Measurements from ENCODE around the gene GALNT14. TPM values are rescaled to one million over a fixed set of nuclear protein-coding genes. Genes with fewer than 3 reads are reported as not detected.

The GALNT14 gene
- total and polyA plus RNA-seq, 5 donors from 2014 or later: not detected

DNA sequence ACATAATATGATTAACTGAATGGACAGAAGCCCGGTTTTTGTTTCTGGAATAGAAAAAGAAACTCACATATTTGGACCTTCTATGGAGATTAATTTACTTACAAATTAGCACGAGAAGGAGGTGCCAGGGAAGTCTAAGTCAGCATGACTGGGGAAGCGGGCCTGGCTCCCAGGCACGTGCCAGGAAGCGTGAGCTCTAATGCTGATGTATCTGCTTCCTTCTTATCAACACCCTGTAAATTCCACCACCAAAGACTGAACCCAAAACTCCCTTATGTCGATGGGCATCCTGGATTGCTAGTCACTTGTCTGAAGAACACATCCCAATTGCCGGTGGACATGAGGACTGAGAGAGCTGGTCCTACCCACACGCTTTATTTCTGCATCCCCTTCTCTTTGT lies 134.5 kb downstream of the GALNT14 start:
- Mint-ChIP-seq H3K27ac (no peak overlapping the region), H3K4me3 (no peak overlapping the region)
- no peak for DNase-seq

GRCh38 chr2:31002537-31003150 lies 135.6 kb downstream of the GALNT14 start:
- Mint-ChIP-seq H3K4me3 (no peak overlapping the region), H3K36me3 (no peaks in the 10 kb centered on the region), H3K9me3 (peaks cover 0 to 2% (median 0%) of the 10 kb centered on the region in 7 donors), H3K27me3 (peaks cover 6% of the 10 kb centered on the region), H3K27ac (no peak overlapping the region), H3K4me1 (no peaks in the 10 kb centered on the region)
- ATAC-seq (ENCODE audit: low read depth in 2 of 2) (no peak), DNase-seq (no peak)
- Histone ChIP-seq H3K4me3 (ENCODE audit: low read depth, low read length) (no peak overlapping the region), H3K9me3 (ENCODE audit: control insufficient read depth in 2 of 2, low read length in 2 of 2) (no peaks in the 10 kb centered on the region), H3K36me3 (ENCODE audit: control insufficient read depth, insufficient read depth, low read length) (no peaks in the 10 kb centered on the region), H3K27ac (ENCODE audit: insufficient read depth, low read length, poor library complexity, severe bottlenecking) (no peak overlapping the region), H3K27me3 (ENCODE audit: control insufficient read depth, insufficient read depth, low read length) (no peaks in the 10 kb centered on the region), H3K4me1 (ENCODE audit: control insufficient read depth, insufficient read depth, low read length, poor library complexity, severe bottlenecking) (no peaks in the 10 kb centered on the region)

More for the DNA sequence above, 134.5 kb downstream of the GALNT14 start:
- Mint-ChIP-seq H3K4me1 (no peaks in the 10 kb centered on the region), H3K36me3 (no peaks in the 10 kb centered on the region), H3K27me3 (peaks cover 8% of the 10 kb centered on the region), H3K9me3 (peaks cover 0 to 2% (median 0%) of the 10 kb centered on the region in 7 donors)
- no peaks in the 10 kb centered on the region for H3K27me3 ChIP-seq (ENCODE audit: control insufficient read depth, insufficient read depth, low read length)
- no peak overlapping the region for H3K4me3 ChIP-seq (ENCODE audit: low read depth, low read length)
- H3K27ac ChIP-seq (ENCODE audit: insufficient read depth, low read length, poor library complexity, severe bottlenecking): no peak overlapping the region
- no peaks in the 10 kb centered on the region for H3K4me1 ChIP-seq (ENCODE audit: control insufficient read depth, insufficient read depth, low read length, poor library complexity, severe bottlenecking)
- H3K9me3 ChIP-seq (ENCODE audit: control insufficient read depth in 2 of 2, low read length in 2 of 2): no peaks in the 10 kb centered on the region
- no peaks in the 10 kb centered on the region for H3K36me3 ChIP-seq (ENCODE audit: control insufficient read depth, insufficient read depth, low read length)
- no peak for ATAC-seq (ENCODE audit: low read depth in 2 of 2)

DNA sequence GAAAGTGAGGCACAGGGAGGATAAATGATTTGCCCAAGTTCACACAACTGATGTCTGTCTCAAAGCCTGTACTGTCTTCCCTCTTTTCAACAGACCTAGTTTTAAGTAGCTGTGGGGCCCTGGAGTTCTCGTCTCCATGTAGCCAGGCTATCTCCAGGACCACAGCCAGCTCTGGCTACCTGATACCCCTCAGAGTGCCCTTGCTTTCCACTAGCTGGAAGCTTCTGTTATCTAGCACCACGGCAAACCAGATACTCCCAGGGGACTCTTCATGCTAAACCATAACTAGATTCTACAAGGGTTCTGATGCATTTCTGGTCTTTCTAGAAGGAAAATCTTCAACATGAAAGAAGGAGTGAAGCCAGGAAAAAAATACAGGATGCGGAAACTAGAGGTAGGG lies 137.3 kb downstream of the GALNT14 start:
- H3K4me1 Mint-ChIP-seq: no peaks in the 10 kb centered on the region
- no peak for ATAC-seq (ENCODE audit: low read depth in 2 of 2)
- H3K27ac ChIP-seq (ENCODE audit: insufficient read depth, low read length, poor library complexity, severe bottlenecking): no peak overlapping the region

GRCh38 chr2:30998672-30999071 lies 139.6 kb downstream of the GALNT14 start:
- H3K27me3 Mint-ChIP-seq: peaks cover 6% of the 10 kb centered on the region
- no peak overlapping the region for H3K27ac Mint-ChIP-seq
- H3K4me1 Mint-ChIP-seq: no peaks in the 10 kb centered on the region
- no peaks in the 10 kb centered on the region for H3K9me3 ChIP-seq (ENCODE audit: control insufficient read depth in 2 of 2, low read length in 2 of 2)
- H3K27me3 ChIP-seq (ENCODE audit: control insufficient read depth, insufficient read depth, low read length): no peaks in the 10 kb centered on the region
- no peak overlapping the region for H3K4me3 ChIP-seq (ENCODE audit: low read depth, low read length)
- H3K36me3 ChIP-seq (ENCODE audit: control insufficient read depth, insufficient read depth, low read length): no peaks in the 10 kb centered on the region
- H3K27ac ChIP-seq (ENCODE audit: insufficient read depth, low read length, poor library complexity, severe bottlenecking): no peak overlapping the region
- ATAC-seq (ENCODE audit: low read depth in 2 of 2) (no peak), DNase-seq (no peak)
- H3K4me3 Mint-ChIP-seq: no peak overlapping the region
- no peaks in the 10 kb centered on the region for H3K36me3 Mint-ChIP-seq
- no peaks in the 10 kb centered on the region for H3K9me3 Mint-ChIP-seq
- no peaks in the 10 kb centered on the region for H3K4me1 ChIP-seq (ENCODE audit: control insufficient read depth, insufficient read depth, low read length, poor library complexity, severe bottlenecking)

More for the DNA sequence above, 137.3 kb downstream of the GALNT14 start:
- Histone ChIP-seq H3K36me3 (ENCODE audit: control insufficient read depth, insufficient read depth, low read length) (no peaks in the 10 kb centered on the region), H3K9me3 (ENCODE audit: control insufficient read depth in 2 of 2, low read length in 2 of 2) (no peaks in the 10 kb centered on the region), H3K4me3 (ENCODE audit: low read depth, low read length) (no peak overlapping the region), H3K4me1 (ENCODE audit: control insufficient read depth, insufficient read depth, low read length, poor library complexity, severe bottlenecking) (no peaks in the 10 kb centered on the region), H3K27me3 (ENCODE audit: control insufficient read depth, insufficient read depth, low read length) (no peaks in the 10 kb centered on the region)
- Mint-ChIP-seq H3K27ac (no peak overlapping the region), H3K27me3 (peaks cover 6% of the 10 kb centered on the region), H3K9me3 (peaks cover 0 to 2% (median 0%) of the 10 kb centered on the region in 7 donors), H3K4me3 (no peak overlapping the region), H3K36me3 (no peaks in the 10 kb centered on the region)
- DNase-seq: no peak

DNA sequence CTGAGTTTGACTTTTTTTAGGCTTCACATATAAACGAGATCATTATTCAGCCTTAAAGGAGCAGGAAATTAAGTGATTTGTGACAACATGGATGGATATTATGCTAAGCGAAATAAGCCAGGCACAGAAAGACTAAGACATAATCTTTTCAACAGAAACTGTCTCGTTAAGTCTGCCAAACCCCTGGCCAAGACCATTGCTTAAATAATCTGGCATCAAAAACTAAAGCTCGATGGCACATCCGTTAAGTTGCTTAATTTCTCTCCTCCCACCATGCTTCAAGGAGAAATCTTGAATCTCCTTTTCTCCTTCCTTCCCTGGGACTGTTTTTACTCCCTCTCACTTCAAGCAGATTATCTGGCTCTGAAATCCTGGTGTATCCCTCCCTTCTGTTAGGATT lies 140.3 kb downstream of the GALNT14 start:
- H3K36me3 ChIP-seq (ENCODE audit: control insufficient read depth, insufficient read depth, low read length): no peaks in the 10 kb centered on the region
- Mint-ChIP-seq H3K27me3 (peaks cover 6% of the 10 kb centered on the region), H3K36me3 (no peaks in the 10 kb centered on the region), H3K9me3 (no peaks in the 10 kb centered on the region), H3K27ac (peak overlapping the region in 1 of 3 donors; percentile 50), H3K4me3 (no peak overlapping the region), H3K4me1 (no peaks in the 10 kb centered on the region)
- H3K4me1 ChIP-seq (ENCODE audit: control insufficient read depth, insufficient read depth, low read length, poor library complexity, severe bottlenecking): no peaks in the 10 kb centered on the region
- H3K9me3 ChIP-seq (ENCODE audit: control insufficient read depth in 2 of 2, low read length in 2 of 2): no peaks in the 10 kb centered on the region
- H3K27me3 ChIP-seq (ENCODE audit: control insufficient read depth, insufficient read depth, low read length): no peaks in the 10 kb centered on the region
- H3K27ac ChIP-seq (ENCODE audit: insufficient read depth, low read length, poor library complexity, severe bottlenecking): no peak overlapping the region
- no peak for DNase-seq
- no peak overlapping the region for H3K4me3 ChIP-seq (ENCODE audit: low read depth, low read length)
- ATAC-seq (ENCODE audit: low read depth in 2 of 2): no peak

DNA sequence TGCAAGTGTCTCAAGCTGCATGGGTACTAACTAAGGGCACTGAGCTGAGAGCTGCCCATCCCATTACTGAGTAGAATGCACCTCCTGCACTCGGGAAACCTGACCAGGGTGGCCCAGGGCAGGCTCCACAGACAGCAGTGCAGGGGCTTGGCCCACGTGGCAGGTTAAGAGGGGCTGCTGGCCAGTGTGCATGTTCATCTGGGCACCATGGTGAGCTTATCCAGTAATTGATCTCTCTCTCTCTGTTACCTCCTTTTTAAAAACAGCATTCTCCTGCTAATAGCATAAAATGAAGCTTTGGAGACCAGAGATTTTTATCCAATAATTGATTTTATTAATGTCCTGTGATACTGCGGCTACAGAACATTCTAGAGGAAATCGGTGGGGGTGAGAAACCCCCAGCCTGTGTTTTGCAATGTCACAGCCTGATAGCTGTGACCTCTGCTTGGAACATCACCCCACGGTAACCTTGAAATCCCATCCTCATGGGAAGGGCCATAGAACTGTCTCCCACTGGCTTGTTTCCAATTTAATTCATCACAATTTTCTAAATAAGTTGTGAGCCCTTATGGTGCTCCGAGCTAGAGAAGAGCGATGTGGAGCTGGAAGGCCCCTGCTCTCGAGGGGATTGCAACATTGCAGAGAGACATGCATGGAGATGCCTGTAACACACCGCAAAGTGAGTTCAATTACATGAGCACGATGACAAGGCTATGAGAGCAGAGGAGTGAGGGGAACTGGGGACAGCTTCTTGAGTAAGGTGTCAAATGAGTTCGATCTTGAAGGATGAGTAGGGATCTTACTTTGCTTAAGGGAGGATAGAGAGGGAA lies 143.8 kb downstream of the GALNT14 start:
- peaks cover 6% of the 10 kb centered on the region for H3K27me3 Mint-ChIP-seq
- H3K4me1 ChIP-seq (ENCODE audit: control insufficient read depth, insufficient read depth, low read length, poor library complexity, severe bottlenecking): no peaks in the 10 kb centered on the region
- ATAC-seq (ENCODE audit: low read depth in 2 of 2): no peak

GRCh38 chr2:30992781-30993180 lies 145.5 kb downstream of the GALNT14 start:
- no peak for DNase-seq
- H3K36me3 Mint-ChIP-seq: no peaks in the 10 kb centered on the region
- no peak for ATAC-seq (ENCODE audit: low read depth in 2 of 2)
- H3K4me3 Mint-ChIP-seq: no peak overlapping the region
- no peaks in the 10 kb centered on the region for H3K27me3 ChIP-seq (ENCODE audit: control insufficient read depth, insufficient read depth, low read length)
- H3K9me3 Mint-ChIP-seq: no peaks in the 10 kb centered on the region
- no peak overlapping the region for H3K4me3 ChIP-seq (ENCODE audit: low read depth, low read length)
- no peaks in the 10 kb centered on the region for H3K4me1 Mint-ChIP-seq
- no peaks in the 10 kb centered on the region for H3K36me3 ChIP-seq (ENCODE audit: control insufficient read depth, insufficient read depth, low read length)
- H3K4me1 ChIP-seq (ENCODE audit: control insufficient read depth, insufficient read depth, low read length, poor library complexity, severe bottlenecking): no peaks in the 10 kb centered on the region
- no peak overlapping the region for H3K27ac ChIP-seq (ENCODE audit: insufficient read depth, low read length, poor library complexity, severe bottlenecking)
- no peaks in the 10 kb centered on the region for H3K27me3 Mint-ChIP-seq
- no peak overlapping the region for H3K27ac Mint-ChIP-seq
- no peaks in the 10 kb centered on the region for H3K9me3 ChIP-seq (ENCODE audit: control insufficient read depth in 2 of 2, low read length in 2 of 2)

More for the DNA sequence above, 143.8 kb downstream of the GALNT14 start:
- no peak for DNase-seq
- no peaks in the 10 kb centered on the region for H3K36me3 Mint-ChIP-seq
- no peak overlapping the region for H3K27ac Mint-ChIP-seq
- no peaks in the 10 kb centered on the region for H3K36me3 ChIP-seq (ENCODE audit: control insufficient read depth, insufficient read depth, low read length)
- no peaks in the 10 kb centered on the region for H3K9me3 Mint-ChIP-seq
- no peak overlapping the region for H3K4me3 Mint-ChIP-seq
- no peaks in the 10 kb centered on the region for H3K9me3 ChIP-seq (ENCODE audit: control insufficient read depth in 2 of 2, low read length in 2 of 2)
- no peaks in the 10 kb centered on the region for H3K4me1 Mint-ChIP-seq
- H3K27ac ChIP-seq (ENCODE audit: insufficient read depth, low read length, poor library complexity, severe bottlenecking): no peak overlapping the region
- H3K27me3 ChIP-seq (ENCODE audit: control insufficient read depth, insufficient read depth, low read length): no peaks in the 10 kb centered on the region
- H3K4me3 ChIP-seq (ENCODE audit: low read depth, low read length): no peak overlapping the region

- H3K27ac Mint-ChIP-seq: no peak overlapping the region
- H3K9me3 ChIP-seq (ENCODE audit: control insufficient read depth in 2 of 2, low read length in 2 of 2): no peaks in the 10 kb centered on the region
- no peak for ATAC-seq (ENCODE audit: low read depth in 2 of 2)
- no peak overlapping the region for H3K4me3 Mint-ChIP-seq
- H3K4me3 ChIP-seq (ENCODE audit: low read depth, low read length): no peak overlapping the region
- H3K27me3 Mint-ChIP-seq: no peaks in the 10 kb centered on the region
- H3K9me3 Mint-ChIP-seq: no peaks in the 10 kb centered on the region
- no peaks in the 10 kb centered on the region for H3K4me1 Mint-ChIP-seq
- H3K27ac ChIP-seq (ENCODE audit: insufficient read depth, low read length, poor library complexity, severe bottlenecking): no peak overlapping the region
- DNase-seq: no peak
- no peaks in the 10 kb centered on the region for H3K27me3 ChIP-seq (ENCODE audit: control insufficient read depth, insufficient read depth, low read length)
- H3K36me3 Mint-ChIP-seq: no peaks in the 10 kb centered on the region
- H3K4me1 ChIP-seq (ENCODE audit: control insufficient read depth, insufficient read depth, low read length, poor library complexity, severe bottlenecking): no peaks in the 10 kb centered on the region
- no peaks in the 10 kb centered on the region for H3K36me3 ChIP-seq (ENCODE audit: control insufficient read depth, insufficient read depth, low read length)
Measured at GRCh38 chr2:30990671-30991070, 147.6 kb downstream of the GALNT14 start.
